ENCODE data around the gene GMPR.

The GMPR gene

DNA sequence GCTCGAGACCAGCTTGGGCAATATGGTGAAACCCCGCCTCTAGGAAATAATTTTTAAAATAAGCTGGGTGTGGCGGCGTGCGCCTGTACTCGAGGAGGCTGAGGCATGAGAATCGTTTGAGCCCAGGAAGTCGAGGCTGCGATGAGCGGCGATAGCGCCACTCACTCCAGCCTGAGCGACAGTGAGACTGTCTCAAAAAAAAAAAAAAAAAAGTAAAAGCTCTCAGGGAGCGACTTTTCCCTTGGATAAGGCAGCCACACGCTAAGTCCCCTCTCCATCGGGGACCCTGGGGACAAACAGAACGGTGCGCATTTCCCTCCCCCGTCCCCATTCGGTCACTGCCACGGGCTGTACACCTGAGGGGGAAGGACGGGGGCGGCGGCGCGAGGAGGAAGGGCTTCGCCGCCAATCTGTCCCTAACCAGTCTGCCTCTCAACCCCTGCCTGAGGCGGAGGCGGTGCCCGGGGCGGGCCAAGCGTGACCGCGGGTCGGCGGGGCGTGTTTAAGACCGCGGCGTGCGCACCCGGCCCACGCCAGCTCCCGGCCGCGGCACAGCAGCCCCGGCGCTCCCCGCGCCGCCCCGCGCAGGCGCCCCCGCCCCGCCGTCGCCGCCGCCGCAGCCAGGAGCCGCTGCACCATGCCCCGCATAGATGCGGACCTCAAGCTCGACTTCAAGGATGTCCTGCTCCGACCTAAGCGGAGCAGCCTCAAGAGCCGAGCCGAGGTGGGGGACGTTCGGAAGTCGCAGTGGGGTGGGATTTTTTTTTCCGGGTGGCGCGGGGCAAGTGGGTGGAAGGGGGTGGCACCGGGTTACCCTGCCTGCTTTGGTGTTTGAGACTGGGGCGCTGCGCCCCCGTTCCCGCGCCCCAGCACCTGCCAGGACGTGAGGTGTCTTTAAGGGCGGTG is at the start of gene GMPR:
TSS of gene GMPR (plus strand) at position 531 of the 906 bp plus-strand sequence. CDS start at position 638, 107 bp downstream.
- no peaks in the 10 kb centered on the region for H3K9me3 Mint-ChIP-seq
- peak; percentile 55 for DNase-seq
- H3K27me3 Mint-ChIP-seq, result peaks cover 21 to 31% of the 10 kb centered on the region in 2 donors
- H3K4me3 Mint-ChIP-seq, result peak within 1 kb of the TSS; percentile 79 to 93
- ATAC-seq (replicated peaks), result peak; percentile 72 to 75
- H3K36me3 Mint-ChIP-seq, result no peaks in the 10 kb centered on the region
- peaks cover 27 to 44% of the 10 kb centered on the region in 2 donors for H3K4me1 Mint-ChIP-seq
- H3K27ac Mint-ChIP-seq, result peak within 1 kb of the TSS; percentile 56

DNA sequence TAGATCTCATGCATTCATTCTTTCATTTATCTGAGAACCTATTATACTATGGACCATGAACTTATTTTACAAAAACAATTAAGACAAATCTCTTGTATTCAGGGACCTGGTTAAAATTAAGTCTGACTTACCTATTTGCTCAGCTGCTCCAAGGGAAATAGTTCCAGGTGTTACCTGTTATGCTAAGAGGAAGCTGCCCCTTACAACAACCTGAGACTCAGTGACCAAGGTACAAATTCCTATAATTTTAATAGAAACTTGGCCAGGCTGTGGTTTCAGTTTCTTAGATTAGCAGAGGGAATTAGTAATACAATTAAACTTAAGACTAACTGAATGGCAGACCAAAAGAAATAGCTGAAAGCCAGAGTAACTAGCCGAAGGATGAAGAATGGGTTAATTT is 48.2 kb upstream of the GMPR start:
- Mint-ChIP-seq H3K27ac (no peak overlapping the region), H3K4me3 (no peak overlapping the region), H3K9me3 (no peaks in the 10 kb centered on the region), H3K4me1 (no peaks in the 10 kb centered on the region), H3K27me3 (peaks cover 11 to 13% of the 10 kb centered on the region in 2 donors), H3K36me3 (no peaks in the 10 kb centered on the region)
- no peak for DNase-seq
- no peak for ATAC-seq (replicated peaks)

DNA sequence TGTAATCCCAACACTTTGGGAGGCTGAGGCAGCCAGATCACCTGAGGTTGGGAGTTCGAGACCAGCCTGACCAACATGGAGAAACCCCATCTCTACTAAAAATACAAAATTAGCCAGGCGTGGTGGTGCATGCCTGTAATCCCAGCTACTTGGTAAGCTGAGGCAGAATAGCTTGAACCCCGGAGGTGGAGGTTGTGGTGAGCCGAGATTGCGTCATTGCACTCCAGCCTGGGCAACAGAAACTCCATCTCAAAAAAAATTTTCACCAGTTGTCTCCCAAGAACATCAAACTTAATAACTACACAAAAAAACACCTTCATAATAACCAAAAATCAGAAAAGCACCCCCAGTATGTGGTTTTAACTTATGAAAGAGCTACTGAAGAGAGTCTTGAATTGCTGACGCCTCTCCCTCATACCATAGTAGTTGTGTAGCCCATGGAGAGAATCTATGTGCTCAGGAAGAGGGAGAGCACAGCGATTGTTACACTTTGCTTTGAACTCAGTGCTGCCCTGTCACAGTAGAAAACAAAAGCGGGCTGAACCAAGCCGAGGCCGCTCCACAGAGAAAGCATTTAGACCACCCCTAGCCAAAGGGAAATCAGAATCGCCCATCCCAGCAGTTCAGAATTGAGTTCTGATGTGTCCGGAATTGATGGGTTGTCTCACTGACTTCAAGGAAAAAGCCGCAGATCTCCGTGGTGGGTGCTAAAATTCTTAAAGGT is 42.0 kb upstream of the GMPR start:
- Mint-ChIP-seq H3K36me3 (no peaks in the 10 kb centered on the region), H3K9me3 (no peaks in the 10 kb centered on the region), H3K27ac (no peak overlapping the region), H3K27me3 (peaks cover 6 to 21% of the 10 kb centered on the region in 2 donors), H3K4me3 (no peak overlapping the region), H3K4me1 (no peaks in the 10 kb centered on the region)
- no peak for ATAC-seq (replicated peaks)
- no peak for DNase-seq

DNA sequence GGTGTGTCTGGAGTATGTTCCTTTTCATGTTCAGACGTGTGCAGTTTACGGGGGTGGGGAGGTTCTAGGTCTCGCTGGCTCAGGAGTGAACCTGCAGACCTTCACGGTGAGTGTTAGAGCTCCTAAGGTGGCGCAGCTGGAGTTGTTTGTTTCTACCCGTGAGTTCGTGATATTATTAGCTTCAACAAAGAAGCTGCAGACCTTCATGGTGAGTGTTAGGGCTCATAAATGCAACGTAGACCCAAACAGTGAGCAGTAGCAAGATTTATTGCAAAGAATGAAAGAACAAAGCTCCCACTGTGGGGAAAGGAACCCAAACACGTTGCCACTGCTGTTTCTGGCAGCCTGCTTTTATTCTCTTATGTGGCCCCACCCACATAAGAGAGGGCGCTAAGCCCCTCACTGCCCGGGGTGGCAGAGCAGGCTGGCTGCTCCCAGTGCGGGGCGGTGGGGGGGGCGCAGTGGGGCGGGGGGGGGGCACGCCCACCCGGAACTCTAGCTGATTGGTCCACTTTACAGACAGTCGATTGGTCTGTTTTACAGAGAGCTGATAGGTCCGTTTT is 41.3 kb upstream of the GMPR start:
- H3K27ac Mint-ChIP-seq, result no peak overlapping the region
- DNase-seq (no peak), ATAC-seq (replicated peaks) (no peak)
- H3K4me3 Mint-ChIP-seq, result no peak overlapping the region
- no peaks in the 10 kb centered on the region for H3K4me1 Mint-ChIP-seq
- H3K27me3 Mint-ChIP-seq, result peaks cover 6 to 21% of the 10 kb centered on the region in 2 donors
- H3K9me3 Mint-ChIP-seq, result no peaks in the 10 kb centered on the region
- no peaks in the 10 kb centered on the region for H3K36me3 Mint-ChIP-seq

DNA sequence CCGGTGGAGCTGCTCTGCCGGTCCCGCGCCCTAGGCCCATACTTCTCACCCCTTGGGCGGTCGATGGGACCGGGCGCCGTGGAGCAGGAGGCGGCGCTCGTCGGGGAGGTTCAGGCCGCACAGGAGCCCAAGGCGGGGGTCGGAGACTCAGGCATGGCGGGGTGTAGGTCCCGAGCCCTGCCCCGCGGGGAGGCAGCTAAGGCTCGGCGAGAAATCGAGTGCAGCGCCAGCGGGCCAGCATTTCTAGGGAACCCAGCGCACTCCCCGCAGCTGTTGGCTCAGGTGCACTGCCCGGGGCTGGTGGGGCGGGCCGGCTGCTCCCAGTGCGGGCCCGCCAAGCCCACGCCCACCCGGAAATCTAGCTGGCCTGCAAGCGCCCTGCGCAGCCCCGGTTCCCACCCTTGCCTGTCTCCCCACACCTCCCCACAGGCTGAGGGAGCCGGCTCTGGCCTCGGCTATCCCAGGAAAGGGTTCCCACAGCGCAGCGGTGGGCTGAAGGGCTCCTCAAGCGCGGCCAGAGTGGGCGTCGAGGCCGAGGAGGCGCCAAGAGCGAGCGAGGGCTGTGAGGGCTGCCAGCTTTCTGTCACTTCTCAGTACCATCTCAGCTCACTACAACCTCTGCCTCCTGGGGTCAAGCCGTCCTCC is 40.2 kb upstream of the GMPR start:
- no peak overlapping the region for H3K4me3 Mint-ChIP-seq
- H3K27me3 Mint-ChIP-seq, result peaks cover 1 to 17% of the 10 kb centered on the region in 2 donors
- H3K9me3 Mint-ChIP-seq, result no peaks in the 10 kb centered on the region
- no peak for ATAC-seq (replicated peaks)
- no peaks in the 10 kb centered on the region for H3K36me3 Mint-ChIP-seq
- H3K27ac Mint-ChIP-seq, result no peak overlapping the region
- H3K4me1 Mint-ChIP-seq, result peaks cover 0 to 3% of the 10 kb centered on the region in 2 donors
- no peak for DNase-seq

DNA sequence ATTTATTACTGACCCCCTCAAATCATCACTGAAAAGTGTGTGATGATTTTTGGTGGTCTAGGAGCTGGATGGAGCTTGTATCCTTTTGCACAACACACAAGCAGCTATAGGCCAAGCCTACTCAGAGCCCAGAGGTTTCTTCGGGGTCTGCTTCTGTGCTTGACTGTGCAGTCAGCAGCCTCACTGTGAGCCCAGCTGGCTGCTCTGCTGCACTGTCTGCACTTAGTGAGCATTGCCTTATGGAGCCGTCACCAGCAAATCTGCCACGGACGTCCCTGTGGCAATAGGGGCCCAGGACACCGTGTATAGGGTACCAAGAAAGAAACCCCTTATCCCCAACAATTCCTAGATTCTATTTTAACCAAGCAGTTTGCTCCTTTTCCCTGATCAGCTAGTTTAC is 38.6 kb upstream of the GMPR start:
- Mint-ChIP-seq H3K4me3 (no peak overlapping the region), H3K27ac (no peak overlapping the region), H3K27me3 (peaks cover 0 to 12% of the 10 kb centered on the region in 2 donors), H3K4me1 (peaks cover 0 to 3% of the 10 kb centered on the region in 2 donors), H3K9me3 (no peaks in the 10 kb centered on the region), H3K36me3 (no peaks in the 10 kb centered on the region)
- DNase-seq, result no peak
- ATAC-seq (replicated peaks), result no peak

DNA sequence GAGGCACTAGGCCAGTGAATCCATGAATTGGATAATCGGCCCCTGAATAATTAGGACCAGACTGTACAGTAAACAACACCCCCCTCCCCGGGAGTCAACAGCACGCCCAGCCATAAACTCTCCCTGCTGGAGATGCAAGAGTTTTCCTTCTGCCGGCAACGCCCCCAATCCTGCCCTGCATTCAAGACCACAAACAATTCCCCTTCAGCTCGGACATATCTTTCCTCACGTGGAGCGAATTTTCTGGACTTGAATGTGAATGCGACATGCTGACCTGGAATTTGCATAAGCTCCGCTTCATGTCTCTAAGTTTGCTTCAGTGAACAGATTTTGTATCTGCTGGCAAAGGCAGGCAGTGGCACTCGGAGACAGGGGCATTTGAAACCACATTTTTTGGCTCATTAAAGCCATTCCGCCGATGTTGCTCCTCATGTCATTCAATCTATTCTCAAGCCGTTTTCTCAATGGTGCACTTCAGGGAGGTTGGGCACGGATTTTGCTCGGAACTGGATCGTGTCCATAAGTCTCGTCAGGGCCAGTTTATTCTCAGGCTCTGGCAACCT is 38.0 kb upstream of the GMPR start:
- Mint-ChIP-seq H3K9me3 (no peaks in the 10 kb centered on the region), H3K27me3 (peaks cover 0 to 8% of the 10 kb centered on the region in 2 donors), H3K27ac (no peak overlapping the region), H3K4me1 (peaks cover 5 to 7% of the 10 kb centered on the region in 2 donors), H3K36me3 (no peaks in the 10 kb centered on the region), H3K4me3 (no peak overlapping the region)
- ATAC-seq (replicated peaks) (no peak), DNase-seq (no peak)

DNA sequence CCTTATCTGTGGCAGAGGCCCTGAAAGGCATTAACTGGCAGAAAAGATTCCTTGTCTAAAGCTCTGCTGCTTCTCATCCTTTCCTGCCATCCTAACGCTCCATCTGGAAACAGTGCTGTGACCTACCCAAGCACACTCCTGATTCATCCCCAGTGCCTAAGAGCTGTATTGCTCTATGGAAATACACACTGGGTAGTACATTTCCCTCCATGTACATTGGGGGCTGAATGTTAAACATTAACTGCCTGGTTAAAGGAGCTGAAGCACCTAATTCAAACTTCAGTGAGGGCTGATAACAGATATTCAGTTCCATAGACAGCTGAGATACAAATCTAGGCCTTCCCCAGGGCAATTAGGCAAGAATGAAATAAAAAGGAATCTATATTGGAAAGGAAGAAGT is 36.7 kb upstream of the GMPR start:
- DNase-seq (no peak), ATAC-seq (replicated peaks) (no peak)
- peaks cover 0 to 2% of the 10 kb centered on the region in 2 donors for H3K27me3 Mint-ChIP-seq
- no peaks in the 10 kb centered on the region for H3K36me3 Mint-ChIP-seq
- no peak overlapping the region for H3K4me3 Mint-ChIP-seq
- peaks cover 17 to 18% of the 10 kb centered on the region in 2 donors for H3K4me1 Mint-ChIP-seq
- H3K9me3 Mint-ChIP-seq, result no peaks in the 10 kb centered on the region
- no peak overlapping the region for H3K27ac Mint-ChIP-seq

DNA sequence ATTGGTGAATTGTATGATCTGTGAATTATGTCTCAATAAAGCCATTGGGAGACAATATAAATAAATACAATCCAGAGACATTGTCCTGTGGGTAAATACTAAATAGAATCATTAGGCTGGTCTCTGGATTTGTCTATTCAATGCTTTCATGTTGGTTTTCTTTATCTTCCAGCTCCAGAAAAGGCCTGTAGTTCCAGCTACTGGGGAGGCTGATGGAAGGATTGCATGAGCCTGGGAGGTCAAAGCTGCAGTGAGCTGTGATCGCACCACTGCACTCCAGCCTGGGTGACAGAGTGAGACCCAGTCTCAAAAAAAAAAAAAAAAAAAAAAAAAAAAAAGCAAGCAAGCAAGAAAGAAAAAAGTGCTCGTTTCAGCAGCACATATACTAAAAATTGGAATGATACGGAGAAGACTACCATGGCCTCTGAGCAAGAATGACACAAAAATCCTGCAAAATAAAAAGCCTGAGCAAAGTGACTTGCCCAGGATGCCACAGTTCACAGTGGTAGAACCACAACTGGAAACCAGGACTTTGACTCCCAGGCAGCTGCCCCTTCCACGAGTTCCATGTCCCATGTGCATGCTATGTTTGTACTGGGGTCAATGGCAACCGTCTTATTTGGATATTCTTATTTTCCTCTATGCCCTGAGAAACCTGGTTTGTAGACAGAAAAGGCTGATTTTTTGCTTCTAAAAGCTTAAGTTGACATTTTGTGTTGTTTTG is 33.6 kb upstream of the GMPR start:
- DNase-seq, result no peak
- H3K36me3 Mint-ChIP-seq, result no peaks in the 10 kb centered on the region
- H3K4me3 Mint-ChIP-seq, result no peak overlapping the region
- H3K27ac Mint-ChIP-seq, result peak overlapping the region; percentile 95
- peaks cover 17 to 19% of the 10 kb centered on the region in 2 donors for H3K4me1 Mint-ChIP-seq
- H3K27me3 Mint-ChIP-seq, result peaks cover 0 to 12% of the 10 kb centered on the region in 2 donors
- H3K9me3 Mint-ChIP-seq, result no peaks in the 10 kb centered on the region
- peak in 1 of 2 donors; percentile 2 for ATAC-seq (replicated peaks)

DNA sequence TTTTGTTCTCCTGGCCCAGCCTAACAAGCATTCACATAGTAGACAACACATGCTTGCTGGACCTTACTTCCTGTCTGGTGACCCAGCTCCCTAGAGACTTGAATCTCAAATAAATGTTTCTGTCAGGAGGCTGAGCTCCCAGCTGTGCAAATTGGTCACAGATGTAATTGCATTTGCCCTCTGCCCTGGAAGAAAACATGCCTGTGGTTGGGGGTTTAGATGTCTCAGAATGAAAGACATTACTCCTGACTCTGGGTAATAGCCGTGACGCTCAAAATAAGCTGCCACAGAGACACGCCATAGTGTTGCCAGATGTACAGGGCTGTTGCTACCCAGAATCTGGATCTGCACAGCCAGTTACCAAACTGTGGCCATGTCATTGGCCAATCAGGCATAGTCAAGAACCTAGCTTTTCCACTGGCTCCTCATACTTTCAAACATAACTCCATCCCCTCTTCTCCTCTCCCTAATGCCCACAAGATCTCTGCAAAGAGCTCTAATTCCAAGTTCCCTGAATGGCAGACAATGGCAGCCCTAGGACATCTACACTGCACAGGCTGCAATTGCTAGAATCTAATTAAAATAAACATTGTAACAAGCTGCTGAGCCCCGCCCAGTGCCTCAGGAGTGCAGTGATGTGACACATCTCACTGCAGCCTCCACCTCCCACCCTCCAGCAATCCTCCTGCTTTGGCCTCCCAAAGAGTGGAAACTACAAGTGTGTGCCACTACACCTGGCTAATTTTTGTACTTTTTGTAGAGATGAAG is 32.8 kb upstream of the GMPR start:
- ATAC-seq (replicated peaks), result peak; percentile 96 to 97
- Mint-ChIP-seq H3K4me3 (peak overlapping the region; percentile 45 to 56), H3K9me3 (no peaks in the 10 kb centered on the region), H3K36me3 (no peaks in the 10 kb centered on the region), H3K4me1 (peaks cover 17 to 19% of the 10 kb centered on the region in 2 donors), H3K27ac (peak overlapping the region; percentile 95), H3K27me3 (peaks cover 0 to 13% of the 10 kb centered on the region in 2 donors)
- DNase-seq, result peak; percentile 75

DNA sequence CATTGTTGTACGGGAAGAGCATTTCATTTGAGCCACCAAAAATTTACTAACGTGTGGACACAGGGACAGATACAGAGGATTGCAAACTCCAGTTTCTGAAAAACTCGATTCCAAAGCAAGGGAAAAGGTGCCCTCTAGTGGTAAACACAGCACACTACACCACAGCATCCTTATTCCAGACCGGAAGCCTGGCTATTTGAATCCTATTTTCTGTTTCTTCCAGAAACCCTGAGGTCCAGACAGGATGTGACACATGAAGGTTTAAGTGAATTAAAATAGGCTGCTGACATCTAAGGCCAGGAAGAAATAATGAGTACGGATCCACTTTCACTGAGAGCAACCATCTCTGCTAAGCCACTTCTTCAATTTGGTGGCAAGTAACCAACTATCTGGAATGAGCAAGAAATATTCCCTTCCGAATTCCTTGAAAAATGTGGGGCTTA is 31.8 kb upstream of the GMPR start:
- DNase-seq (peak; percentile 16), ATAC-seq (replicated peaks) (no peak)
- no peaks in the 10 kb centered on the region for H3K36me3 Mint-ChIP-seq
- peak overlapping the region; percentile 92 for H3K27ac Mint-ChIP-seq
- H3K27me3 Mint-ChIP-seq, result peaks cover 5 to 13% of the 10 kb centered on the region in 2 donors
- H3K4me3 Mint-ChIP-seq, result peak overlapping the region; percentile 46 to 55
- H3K4me1 Mint-ChIP-seq, result peaks cover 17 to 19% of the 10 kb centered on the region in 2 donors
- no peaks in the 10 kb centered on the region for H3K9me3 Mint-ChIP-seq

DNA sequence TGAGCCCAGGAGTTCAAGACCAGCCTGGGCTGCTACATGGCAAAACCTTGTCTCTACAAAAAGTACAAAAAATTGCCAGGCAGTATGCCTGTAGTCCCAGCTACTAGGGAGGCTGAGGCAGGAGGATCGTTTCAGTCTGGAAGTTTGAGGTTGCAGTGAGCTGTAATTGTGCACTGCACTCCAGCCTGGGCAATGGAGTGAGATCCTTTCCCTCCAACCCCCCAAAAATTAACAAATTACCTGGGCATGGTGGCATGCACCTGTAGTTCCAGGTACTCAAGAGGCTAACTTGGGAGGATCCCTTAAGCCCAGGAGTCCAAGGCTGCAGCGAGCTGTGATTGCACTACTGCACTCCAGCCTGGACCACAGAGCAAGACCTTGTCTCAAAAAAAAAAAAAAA is 29.4 kb upstream of the GMPR start:
- no peak overlapping the region for H3K27ac Mint-ChIP-seq
- no peak for DNase-seq
- H3K9me3 Mint-ChIP-seq, result no peaks in the 10 kb centered on the region
- H3K4me1 Mint-ChIP-seq, result peaks cover 14 to 19% of the 10 kb centered on the region in 2 donors
- H3K27me3 Mint-ChIP-seq, result peaks cover 14 to 18% of the 10 kb centered on the region in 2 donors
- no peak for ATAC-seq (replicated peaks)
- H3K36me3 Mint-ChIP-seq, result no peaks in the 10 kb centered on the region
- H3K4me3 Mint-ChIP-seq, result no peak overlapping the region

DNA sequence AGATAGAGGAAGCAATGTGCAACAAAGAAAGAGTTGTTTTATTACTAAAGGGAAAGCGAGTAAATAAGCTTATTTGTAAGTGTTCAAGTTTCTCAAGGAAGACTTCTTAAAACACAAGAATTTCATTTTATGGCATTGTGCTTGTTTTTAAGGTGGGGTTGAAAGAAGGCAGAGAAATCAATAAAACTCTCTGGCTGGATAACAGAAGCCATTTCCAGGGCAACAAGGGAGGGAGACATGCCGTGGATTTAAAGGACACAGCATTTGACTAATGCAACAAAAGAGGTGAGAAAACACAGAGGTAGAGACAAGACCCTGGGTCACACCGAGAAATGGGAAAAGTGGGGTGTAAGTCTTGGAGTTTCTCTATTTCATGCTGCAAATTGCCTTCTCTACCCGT is 28.8 kb upstream of the GMPR start:
- no peak for DNase-seq
- ATAC-seq (replicated peaks), result no peak
- Mint-ChIP-seq H3K4me1 (peaks cover 14 to 19% of the 10 kb centered on the region in 2 donors), H3K9me3 (no peaks in the 10 kb centered on the region), H3K36me3 (no peaks in the 10 kb centered on the region), H3K4me3 (no peak overlapping the region), H3K27me3 (peaks cover 20 to 23% of the 10 kb centered on the region in 2 donors), H3K27ac (no peak overlapping the region)
